ENCODE measurements around the gene CALN1. TPM values are rescaled to one million over a fixed set of nuclear protein-coding genes. Genes with fewer than 3 reads are reported as not detected.

Gene CALN1
- polyA plus RNA-seq, 3 donors: under 0.01 TPM; not detected in 2

DNA sequence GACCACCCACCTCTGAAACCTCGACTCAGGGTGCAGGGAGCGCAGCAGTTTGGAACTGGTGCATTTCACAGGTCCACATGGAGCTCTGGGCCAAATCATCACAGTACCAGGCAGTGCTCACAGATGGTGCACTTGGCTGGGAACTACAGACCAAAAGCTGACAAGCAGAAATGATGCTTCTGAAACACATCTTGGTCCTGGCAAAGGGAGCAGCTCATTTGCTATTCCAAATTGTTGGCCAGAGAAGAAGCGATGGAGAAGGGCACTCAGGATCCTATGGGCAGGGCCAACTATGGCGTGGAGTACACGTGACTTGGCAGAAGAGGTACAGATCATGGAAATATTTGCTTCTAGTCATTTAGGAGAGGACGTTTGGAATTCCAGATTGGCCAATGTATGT lies 383.9 kb downstream of the CALN1 start:
- Mint-ChIP-seq H3K27ac (peak overlapping the region in 1 of 7 donors; percentile 55), H3K9me3 (peaks cover 2 to 16% (median 5%) of the 10 kb centered on the region in 7 donors), H3K4me1 (no peaks in the 10 kb centered on the region), H3K36me3 (no peaks in the 10 kb centered on the region), H3K4me3 (no peak overlapping the region), H3K27me3 (ENCODE audit: low read depth in 3 of 3) (peaks cover 0 to 3% (median 2%) of the 10 kb centered on the region in 3 donors)
- Histone ChIP-seq H3K4me1 (ENCODE audit: control insufficient read depth in 1 of 2, insufficient read depth in 2 of 2, low read length in 2 of 2) (no peaks in the 10 kb centered on the region), H3K4me3 (replicated peaks in 1 of 3; ENCODE audit: low read depth in 2 of 3, low read length in 3 of 3) (no peak overlapping the region), H2AFZ (ENCODE audit: insufficient read depth, low read depth, low read length, poor library complexity, severe bottlenecking) (no peak overlapping the region), H3K36me3 (replicated peaks in 1 of 2; ENCODE audit: control insufficient read depth in 1 of 2, insufficient read depth in 2 of 2, low read length in 2 of 2) (no peaks in the 10 kb centered on the region), H3K9me3 (replicated peaks in 1 of 2; ENCODE audit: control insufficient read depth in 1 of 2, insufficient read depth in 1 of 2, low read length in 2 of 2) (peaks cover 0 to 3% of the 10 kb centered on the region in 2 donors), H3K27ac (ENCODE audit: low read depth in 1 of 2, low read length in 2 of 2) (no peak overlapping the region), H3K4me2 (replicated peaks; ENCODE audit: extremely low read depth, low read length, poor library complexity, severe bottlenecking) (no peak overlapping the region), H3K79me2 (ENCODE audit: insufficient read depth, low read length) (no peaks in the 10 kb centered on the region), H3K27me3 (ENCODE audit: control insufficient read depth in 2 of 2, insufficient read depth in 2 of 2, low read length in 2 of 2) (no peaks in the 10 kb centered on the region), H4K20me1 (ENCODE audit: insufficient read depth, low read length) (no peaks in the 10 kb centered on the region), H3K9ac (ENCODE audit: insufficient read depth, low read length, poor library complexity, severe bottlenecking) (no peak overlapping the region)
- intact Hi-C loops (cut with micrococcal nuclease): no loop called here
- TF ChIP-seq CTCF (IDR thresholded peaks at IDR 0.05): no peak
- DNase-seq: no peak
- WGBS (ENCODE audit: insufficient coverage): 99% methylated on average over 5 of the region's 6 CpGs

GRCh38 chr7:72025381-72025960 lies 386.7 kb downstream of the CALN1 start:
- Mint-ChIP-seq H3K36me3 (no peaks in the 10 kb centered on the region), H3K27ac (no peak overlapping the region), H3K4me1 (no peaks in the 10 kb centered on the region), H3K4me3 (no peak overlapping the region), H3K9me3 (peaks cover 4 to 13% (median 8%) of the 10 kb centered on the region in 7 donors), H3K27me3 (ENCODE audit: low read depth in 3 of 3) (peaks cover 0 to 1% (median 0%) of the 10 kb centered on the region in 3 donors)
- no peak overlapping the region for H2AFZ ChIP-seq (ENCODE audit: insufficient read depth, low read depth, low read length, poor library complexity, severe bottlenecking)
- H3K9me3 ChIP-seq (replicated peaks in 1 of 2; ENCODE audit: control insufficient read depth in 1 of 2, insufficient read depth in 1 of 2, low read length in 2 of 2): peaks cover 0 to 8% of the 10 kb centered on the region in 2 donors
- no peaks in the 10 kb centered on the region for H3K36me3 ChIP-seq (replicated peaks in 1 of 2; ENCODE audit: control insufficient read depth in 1 of 2, insufficient read depth in 2 of 2, low read length in 2 of 2)
- no peak overlapping the region for H3K4me2 ChIP-seq (replicated peaks; ENCODE audit: extremely low read depth, low read length, poor library complexity, severe bottlenecking)
- no peak for DNase-seq
- intact Hi-C loops (cut with micrococcal nuclease): no loop called here
- no peak for TF ChIP-seq CTCF (IDR thresholded peaks at IDR 0.05)
- H3K27me3 ChIP-seq (ENCODE audit: control insufficient read depth in 2 of 2, insufficient read depth in 2 of 2, low read length in 2 of 2): no peaks in the 10 kb centered on the region
- H3K9ac ChIP-seq (ENCODE audit: insufficient read depth, low read length, poor library complexity, severe bottlenecking): no peak overlapping the region
- H3K4me3 ChIP-seq (replicated peaks in 1 of 3; ENCODE audit: low read depth in 2 of 3, low read length in 3 of 3): no peak overlapping the region
- WGBS (ENCODE audit: insufficient coverage): 90% methylated on average over 2 of the region's 3 CpGs
- H3K27ac ChIP-seq (ENCODE audit: low read depth in 1 of 2, low read length in 2 of 2): no peak overlapping the region
- no peaks in the 10 kb centered on the region for H4K20me1 ChIP-seq (ENCODE audit: insufficient read depth, low read length)
- H3K4me1 ChIP-seq (ENCODE audit: control insufficient read depth in 1 of 2, insufficient read depth in 2 of 2, low read length in 2 of 2): no peaks in the 10 kb centered on the region
- H3K79me2 ChIP-seq (ENCODE audit: insufficient read depth, low read length): no peaks in the 10 kb centered on the region

All from CD14-positive monocyte (primary cell).